Erythroblast (primary cell): ENCODE data around the gene PTPRU.

Source experiments
- GATA1 ChIP-seq: IDR thresholded peaks from 2 replicates; pipeline ENCODE4 v1.6.1; 2011; ENCODE audit warnings: low read depth, mild to moderate bottlenecking, control low read depth, low read length, moderate library complexity
- POLR2A ChIP-seq: IDR thresholded peaks from 2 replicates; pipeline ENCODE4 v1.6.1; 2011; ENCODE audit warnings: mild to moderate bottlenecking, low read length

GRCh38 chr1:29271724-29272123 lies 35.4 kb downstream of the PTPRU start:
- no peak for TF ChIP-seq POLR2A
- no peak for TF ChIP-seq GATA1
